CD4-positive, alpha-beta T cell treated with Interleukin-6 for 4 hours (primary cell): ENCODE data around the gene GLRA1.
A peak's percentile ranks its signal among the peaks of the same experiment; 100 is the strongest.

Experiments used
- DNase-seq: peaks from one replicate; pipeline ENCODE4 v3.0.0-alpha.2; 2020; ENCODE audit warnings: mixed read lengths

Gene GLRA1

DNA sequence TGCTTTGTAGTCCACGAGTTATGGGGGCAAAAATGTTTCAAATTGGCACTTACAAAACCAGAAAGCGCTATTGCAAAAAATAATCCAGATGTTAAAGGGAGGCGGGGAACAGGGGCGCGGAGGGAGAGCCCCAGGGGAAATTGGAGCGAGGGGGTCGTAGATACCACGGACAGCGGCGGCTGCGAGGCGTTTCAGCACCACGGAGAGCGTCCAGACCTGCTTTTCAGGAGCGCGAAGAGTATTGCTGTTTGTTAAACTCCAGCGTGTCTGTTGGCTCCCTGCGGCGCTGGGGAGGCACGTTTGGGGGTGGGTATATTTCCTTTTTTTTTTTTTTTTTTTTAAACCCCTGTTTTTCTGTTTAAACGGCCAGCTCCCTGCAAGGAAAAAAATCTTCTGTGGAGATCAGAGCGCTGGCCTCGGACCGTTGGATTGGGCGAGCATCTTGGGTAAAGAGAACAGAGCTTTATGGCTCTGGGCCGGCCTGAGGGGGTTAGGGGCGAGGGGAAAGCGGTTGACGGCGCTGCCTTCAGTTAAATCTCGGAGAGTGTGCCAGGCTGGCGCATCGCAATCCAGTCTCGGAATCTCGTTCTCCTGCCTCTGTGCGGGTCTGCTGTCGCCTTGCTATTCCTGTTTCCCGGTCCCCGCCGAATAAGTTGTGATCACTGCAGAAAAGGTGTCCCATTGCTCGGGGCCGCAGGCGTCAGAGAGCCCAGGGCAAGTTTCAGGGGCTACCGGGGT is at the start of gene GLRA1:
TSS of gene GLRA1 (minus strand) at position 288 of the 738 bp plus-strand sequence. CDS start 302 bp downstream, outside the sequence.
- DNase-seq, result peak; percentile 50

DNA sequence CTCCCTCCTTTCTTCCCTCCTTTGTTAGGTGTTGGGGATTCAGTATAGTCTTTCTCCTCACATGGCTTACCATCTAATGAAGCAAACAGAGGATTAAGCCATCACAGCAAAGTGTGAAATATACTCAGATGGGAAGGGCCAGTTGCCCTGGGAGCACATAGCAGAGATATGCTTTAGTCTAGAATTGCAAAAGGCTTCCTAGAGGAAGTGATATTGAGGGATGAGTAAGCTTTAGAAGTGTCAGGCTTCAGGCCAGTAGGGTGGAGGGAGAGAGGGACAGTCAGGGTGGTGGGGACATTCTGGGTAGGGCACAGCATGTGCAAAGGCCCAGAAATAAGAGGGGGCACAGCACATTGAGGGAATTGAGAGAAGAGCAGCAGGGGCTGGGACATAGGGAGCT is 46.2 kb upstream of the GLRA1 start:
- DNase-seq, result no peak

DNA sequence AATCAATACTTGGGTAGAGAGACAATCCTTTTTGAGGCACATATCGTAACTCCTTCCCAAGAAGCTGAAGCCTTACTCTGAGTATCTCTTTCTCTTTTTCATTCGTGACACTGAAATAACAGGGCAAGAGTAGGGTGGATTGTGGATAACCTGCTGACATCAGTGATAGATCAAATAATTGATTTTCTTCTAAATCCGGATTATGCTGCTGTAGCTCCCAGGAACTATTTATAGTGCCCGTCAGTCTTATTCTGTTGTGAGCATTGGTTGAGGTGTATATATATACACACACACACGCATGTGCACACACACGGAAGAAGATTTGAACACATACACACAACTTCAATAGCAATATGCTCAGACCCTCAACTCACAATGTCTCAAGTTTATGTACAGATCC is 43.2 kb upstream of the GLRA1 start:
- DNase-seq, result no peak

DNA sequence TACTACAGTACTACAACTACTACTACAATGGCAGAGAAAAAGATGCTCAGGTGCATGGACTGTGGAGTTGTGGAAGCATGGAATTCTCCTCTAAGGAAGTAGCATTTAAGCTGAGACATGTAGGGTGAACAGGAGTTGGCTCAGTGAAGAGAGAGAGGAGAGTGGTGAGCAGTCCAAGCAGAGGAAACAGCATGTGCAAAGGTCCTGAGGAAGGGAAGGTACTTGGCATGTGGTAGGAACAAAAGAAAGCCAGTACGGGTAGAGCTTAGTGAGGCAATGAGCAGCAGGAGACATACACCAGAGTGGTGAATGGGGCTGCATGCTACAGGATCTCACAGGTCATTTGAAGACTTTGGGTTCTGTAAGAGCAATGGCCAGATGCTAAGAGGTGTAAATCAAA is 41.4 kb upstream of the GLRA1 start:
- DNase-seq, result no peak

DNA sequence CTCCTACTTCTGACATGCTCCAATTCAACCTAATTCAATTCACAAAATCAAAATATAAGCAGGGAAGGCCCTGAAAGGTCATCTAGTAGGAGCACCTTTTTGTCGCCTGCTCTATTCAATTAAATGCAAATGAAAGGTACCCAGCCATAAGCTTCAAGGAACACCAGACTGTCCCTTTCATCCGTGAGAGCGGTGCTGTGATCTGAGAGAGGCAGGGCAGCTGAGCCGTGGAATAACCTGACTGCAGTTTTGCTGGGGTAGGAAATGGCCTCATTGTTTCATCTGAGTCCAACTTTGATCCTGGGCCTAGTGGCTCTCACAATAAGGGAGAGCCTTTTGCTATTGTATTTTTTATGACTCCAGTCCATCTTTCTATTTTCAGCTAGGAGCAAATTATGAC is 39.8 kb upstream of the GLRA1 start:
- DNase-seq, result no peak

DNA sequence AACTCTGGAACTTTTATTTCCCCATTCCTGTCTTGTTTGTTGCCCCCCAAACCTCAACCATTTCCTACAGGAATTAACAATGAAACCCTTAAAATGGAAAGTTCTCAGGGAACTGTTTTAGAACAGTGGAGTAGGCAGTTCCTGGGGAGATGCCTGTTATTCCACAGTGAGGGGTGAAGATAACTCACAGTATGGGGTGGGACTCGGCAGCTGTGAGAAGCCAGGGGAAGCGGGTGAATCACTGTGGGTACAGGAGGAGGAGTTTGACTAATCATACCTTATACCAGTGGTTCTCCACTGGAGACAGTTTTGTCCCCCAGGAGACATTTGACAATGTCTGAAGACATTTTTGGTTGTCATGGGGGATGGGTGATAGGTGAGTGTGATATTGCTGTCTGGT is 36.9 kb upstream of the GLRA1 start:
- no peak for DNase-seq

DNA sequence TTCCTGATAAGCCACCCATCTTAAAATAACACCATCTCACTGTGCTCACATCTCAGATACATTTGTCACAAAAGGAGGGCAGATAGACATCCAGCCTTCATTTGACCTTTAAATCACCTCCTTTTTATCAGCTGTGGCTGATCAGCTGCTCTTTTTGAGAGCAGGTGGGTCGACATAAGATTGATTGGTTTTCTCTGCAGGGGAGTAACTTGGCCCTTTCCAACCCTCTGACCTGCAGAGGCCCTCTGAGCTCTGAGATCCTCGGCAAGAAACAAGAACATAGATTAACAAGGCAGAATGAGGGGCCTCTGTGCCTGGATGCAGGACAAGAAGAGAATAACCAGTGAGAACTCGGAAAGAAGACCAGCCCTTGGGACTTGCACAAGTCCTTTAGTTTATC is 33.5 kb upstream of the GLRA1 start:
- DNase-seq, result no peak

DNA sequence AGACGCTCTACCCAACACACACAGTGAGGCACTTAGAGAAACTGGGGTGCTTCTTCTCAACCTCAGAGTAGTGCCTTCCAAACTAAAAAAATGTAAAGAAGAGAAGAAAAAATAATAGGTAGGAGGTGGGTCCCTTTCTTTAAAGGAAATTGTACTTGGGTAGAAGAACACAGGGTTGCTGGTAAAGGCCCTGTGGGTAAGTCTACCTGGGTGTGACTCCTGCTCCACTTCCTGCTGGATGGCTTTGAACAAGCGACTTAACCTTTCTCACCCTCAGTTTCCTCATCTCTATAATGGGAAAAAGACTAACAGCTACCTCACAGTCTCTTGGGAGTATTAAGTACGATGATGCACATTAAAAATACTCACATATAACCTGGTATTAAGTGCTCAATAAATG is 32.1 kb upstream of the GLRA1 start:
- no peak for DNase-seq

DNA sequence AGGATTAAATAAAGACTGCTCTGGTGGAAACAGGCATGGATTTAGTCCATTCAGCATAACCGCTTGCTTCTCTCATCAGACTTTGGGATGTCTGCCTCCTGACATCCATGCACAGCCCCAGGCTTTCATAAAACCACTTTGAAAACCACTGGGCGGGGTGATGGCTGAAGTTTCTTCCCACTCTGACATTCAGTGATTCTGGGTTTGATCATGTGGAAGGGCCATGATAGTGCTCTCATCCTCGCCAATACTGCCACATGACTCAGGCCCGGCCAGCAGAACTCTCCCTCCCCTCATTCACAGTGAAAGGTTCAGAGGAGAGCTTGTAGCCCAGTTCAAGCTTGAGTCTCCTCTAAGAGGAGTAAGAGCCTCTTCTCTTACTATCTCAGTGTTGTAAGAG is 29.6 kb upstream of the GLRA1 start:
- no peak for DNase-seq

DNA sequence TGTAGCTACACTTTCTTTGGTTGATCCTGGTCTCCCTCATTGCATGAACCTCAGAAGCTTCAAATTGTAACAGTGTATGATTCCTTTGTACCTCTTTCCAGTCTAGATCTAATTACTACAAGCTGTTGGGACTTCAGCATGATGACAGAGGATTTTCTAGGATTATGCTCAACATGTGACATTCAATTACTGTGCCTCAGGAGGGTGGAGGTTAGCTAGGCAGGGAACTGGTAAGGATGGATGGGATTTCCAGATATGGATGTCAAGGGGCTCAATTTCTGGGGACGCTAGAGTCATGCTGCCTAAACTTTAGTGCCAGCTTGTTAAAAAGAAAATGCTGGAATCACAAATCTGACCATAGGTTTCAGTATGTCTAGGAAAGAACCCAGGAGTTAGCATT is 29.2 kb upstream of the GLRA1 start:
- no peak for DNase-seq

DNA sequence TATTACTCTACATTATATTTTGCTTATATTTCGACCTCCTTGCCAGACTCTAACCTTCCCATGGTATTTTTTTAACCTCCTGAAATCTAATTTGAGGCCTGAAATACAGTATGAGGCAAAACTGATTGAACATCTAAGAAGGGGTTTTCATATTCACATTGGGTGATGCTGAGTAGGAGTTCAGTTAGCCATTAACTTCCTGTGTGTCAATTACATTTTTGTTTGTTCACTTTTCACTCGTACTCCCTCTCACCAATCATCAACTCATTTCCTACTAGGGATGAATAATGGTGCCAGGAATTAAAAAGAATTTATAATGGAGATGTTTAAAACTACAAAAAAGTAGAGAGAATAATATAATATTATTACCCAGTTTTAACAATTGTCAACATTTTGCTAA is 27.6 kb upstream of the GLRA1 start:
- no peak for DNase-seq

DNA sequence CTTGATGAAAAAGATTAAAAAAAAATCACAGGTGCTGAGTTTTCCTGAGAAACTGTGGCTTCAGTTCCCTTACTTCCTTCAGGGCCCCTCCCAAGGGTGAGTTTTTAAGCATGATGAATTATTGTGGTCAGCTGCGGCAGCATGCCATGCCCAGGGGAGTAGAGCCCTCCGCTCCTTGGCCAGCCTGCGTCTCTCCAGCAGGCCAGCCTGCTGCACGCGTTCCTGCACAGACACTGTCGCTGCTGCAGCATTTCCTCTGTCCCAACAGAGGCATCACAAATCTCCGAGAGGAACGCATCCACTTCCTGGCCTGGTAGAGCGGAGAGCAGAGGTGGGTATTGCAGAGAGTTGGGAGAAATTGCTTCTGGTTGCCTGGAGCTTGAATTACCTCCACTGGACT is 26.1 kb upstream of the GLRA1 start:
- DNase-seq, result no peak

DNA sequence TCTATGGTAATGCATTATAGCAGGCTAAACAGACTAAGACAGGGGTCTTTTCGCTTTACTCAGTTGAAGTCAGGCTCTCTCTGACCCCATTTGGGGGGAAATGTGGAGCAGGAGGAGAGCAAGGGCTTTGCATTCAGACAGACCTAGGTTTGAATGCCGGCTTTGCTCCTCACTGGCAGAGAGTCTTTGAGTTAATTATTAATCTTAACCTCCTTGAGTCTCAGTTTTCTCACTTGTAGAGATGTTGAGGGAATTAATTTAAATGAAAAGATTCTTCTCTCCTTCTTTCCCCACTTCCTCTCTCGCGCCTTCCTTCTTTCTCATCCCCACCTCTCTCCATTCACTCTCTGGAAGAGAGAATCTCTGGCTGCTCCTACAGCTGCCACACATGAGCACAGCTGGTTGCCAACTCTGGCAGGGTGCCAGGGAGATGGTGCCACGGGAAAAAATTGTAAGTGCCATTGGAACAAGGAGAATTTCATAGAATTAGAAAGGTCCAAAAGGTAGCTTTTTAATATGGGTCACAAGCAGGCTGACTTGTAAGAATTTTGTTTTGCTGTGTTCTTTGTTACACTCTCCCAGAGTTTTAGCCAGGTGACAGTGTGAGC is 25.2 kb upstream of the GLRA1 start:
- DNase-seq, result no peak

DNA sequence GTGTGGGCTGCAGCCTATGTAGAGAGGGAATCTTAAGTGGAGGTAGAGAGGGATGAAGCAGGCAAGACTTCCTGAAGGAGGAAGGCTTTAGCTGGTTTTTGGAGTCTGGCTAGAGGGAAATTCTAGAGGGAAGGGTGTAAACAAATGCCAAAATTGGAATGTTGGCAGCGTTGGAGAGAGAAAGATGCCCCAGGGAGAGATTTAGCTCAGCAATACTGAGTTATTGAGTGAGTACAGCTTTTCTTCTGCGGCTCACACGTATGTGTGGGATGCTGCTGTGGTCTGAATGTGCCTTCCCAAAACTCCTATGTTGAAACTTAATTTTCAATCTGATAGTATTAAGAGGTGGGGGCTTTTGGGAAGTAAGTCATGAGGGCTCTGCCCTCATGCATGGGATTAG is 24.5 kb upstream of the GLRA1 start:
- DNase-seq, result no peak

DNA sequence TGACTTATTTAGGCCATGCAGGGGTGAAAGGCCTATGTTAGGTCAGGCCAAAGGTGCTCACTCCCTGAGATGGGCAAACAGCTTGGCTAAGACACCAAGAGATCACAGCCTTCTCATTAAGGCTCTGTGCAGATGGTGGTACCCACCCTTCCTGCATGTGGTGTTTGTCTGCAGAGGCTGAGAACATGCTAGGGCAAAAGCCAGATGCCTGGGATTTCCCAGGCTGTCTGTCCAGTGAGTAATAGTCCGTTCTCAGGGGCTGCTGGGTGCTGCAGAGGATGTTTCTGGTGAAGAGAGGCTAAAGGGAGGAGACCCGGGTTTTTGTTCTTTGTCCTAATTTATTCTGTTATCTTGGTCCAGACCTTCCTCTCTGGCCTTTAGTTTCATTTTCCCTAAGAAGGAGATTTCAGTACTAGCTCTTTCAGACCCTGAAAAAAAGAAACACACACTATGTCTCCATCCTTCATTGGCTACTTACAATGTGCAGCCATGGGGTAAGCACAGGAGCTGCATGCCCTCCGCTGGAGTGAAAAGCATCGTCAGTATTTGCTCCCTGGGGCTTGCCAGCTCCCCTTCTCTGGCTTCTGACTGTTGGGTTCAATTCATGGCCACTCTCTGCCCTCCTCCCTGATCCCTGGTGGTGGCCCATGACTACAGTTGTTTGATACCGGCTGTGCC is 23.4 kb upstream of the GLRA1 start:
- DNase-seq, result no peak

DNA sequence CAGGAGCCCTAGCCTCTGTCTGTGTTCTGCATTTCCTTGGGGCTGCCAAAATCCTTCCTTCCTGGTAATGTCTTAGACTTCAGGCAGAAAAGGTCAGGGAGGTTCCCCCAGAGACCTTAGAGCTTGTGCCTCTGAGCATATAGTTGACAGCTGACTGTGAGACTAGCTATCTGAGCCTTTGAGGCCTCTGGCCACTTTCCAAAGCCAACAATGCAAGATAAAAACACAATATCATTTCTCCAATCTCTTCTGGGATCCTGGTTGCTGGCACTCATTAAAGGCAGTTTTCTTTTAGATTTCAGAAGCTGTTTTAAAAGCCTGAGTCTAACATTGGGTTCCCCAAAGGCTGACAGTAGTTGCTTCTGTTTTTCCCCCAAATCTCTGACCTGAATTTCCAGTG is 13.2 kb upstream of the GLRA1 start:
- DNase-seq, result no peak

DNA sequence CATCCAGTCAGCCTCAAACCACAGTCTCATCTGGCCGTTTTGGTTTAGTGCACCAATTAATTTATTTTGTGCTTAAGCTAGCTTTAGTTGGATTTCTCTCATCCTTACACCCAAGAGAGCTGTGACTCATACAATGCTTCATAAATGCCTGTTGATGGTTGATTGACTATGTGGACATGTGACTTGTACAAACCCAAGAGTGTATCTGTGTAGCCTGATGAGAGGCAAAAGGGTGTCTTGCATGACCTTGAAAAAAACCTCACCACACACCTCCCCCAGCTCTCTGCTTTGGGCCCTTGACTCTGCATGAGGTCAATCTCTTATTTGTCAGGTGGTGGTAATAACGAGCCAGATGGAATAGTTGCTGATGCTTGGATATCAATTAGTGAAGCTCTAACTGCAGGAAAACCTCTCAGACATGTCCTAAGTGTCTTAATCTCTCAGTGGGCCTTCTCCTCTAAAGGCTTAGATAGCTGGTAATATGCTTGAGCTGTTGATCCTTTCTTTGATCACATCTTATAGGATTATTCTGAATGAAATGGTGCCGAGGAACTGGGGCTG is 10.6 kb upstream of the GLRA1 start:
- DNase-seq, result no peak

DNA sequence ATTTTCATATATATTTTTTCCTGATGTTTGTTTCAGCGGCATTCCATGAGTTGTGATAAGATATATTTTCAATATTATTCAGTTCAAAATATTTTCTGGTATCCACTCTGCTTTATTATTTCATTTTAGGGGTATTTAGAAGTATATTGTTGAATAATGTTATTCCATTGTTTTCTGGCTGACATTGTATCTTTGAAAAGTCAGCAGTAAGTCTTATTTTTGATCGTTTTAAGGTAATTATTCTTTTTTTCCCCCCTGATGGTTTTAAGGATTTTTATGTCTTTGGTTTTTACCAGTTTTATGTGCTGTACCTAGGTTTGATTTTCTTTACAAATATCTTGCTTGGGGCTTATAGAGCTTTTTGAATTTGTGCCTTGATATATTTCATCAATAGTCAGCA is 6.6 kb upstream of the GLRA1 start:
- no peak for DNase-seq

DNA sequence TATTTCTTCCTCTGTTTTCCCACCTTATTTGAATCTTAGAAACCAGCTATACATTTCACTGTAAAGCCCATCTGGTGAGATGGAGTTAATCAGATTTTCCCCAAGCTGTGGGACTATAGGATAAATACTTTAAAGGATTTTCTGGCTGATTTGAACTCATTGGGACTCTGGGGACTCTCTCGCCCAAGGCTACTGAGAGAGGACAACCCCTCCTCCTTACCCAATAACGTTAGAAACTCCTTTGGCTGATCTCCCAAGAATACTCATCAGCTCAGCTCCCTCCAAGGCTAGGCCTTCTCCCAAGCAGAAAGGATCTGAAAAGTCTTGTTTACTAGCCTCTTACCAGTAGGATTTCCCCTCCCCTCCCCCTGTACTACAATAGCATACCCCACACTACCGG is 1.5 kb upstream of the GLRA1 start:
- DNase-seq, result no peak

DNA sequence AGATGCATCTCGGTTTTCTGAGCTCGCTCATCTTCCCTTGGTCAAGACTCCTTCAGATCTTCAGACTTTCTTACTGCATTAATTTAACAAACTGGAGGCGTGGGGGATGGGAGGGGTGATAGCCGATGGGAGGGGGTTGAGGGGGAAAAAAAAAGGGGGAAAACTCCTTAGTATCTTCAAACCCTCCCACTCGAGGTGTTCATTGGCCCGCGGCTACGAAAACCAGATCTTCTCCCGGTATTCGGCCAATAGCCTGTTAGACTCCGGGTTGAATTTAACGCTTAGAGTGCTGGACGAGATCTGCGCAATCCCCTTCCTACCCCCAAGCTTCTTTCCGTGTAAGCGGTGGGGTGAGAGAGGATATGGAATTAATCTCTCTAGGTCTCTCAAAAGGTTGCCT is 689 bp upstream of the GLRA1 start:
- no peak for DNase-seq

DNA sequence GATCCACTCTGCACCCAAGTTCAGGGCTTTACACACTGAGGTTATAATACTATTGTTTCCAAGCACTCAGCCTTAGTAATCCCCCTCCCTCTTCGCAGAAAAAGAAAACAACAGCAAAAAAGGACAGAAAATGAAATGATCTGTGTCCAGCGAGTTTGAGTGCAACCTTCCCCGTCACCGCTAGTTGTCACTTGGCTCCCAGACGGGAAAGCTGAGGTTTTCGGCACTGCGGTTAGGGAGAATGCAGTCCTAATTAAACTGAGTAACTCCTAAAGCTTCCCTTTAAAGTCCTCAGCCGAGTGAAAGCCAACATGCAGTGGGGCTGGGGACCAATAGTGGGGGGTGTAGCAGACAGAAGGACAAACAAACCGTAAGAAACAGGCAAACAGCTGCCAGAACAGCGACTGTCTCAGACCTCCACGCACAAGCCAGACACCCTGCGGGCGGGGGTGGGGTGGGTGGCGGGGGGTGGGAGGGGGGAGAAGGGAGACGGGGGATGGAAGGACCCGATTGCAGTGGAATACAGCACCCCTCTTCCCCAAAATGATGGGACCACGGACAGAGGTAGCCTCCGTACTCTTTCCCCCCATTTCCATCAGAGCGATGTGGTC is 680 bp downstream of the GLRA1 start:
- DNase-seq, result no peak

DNA sequence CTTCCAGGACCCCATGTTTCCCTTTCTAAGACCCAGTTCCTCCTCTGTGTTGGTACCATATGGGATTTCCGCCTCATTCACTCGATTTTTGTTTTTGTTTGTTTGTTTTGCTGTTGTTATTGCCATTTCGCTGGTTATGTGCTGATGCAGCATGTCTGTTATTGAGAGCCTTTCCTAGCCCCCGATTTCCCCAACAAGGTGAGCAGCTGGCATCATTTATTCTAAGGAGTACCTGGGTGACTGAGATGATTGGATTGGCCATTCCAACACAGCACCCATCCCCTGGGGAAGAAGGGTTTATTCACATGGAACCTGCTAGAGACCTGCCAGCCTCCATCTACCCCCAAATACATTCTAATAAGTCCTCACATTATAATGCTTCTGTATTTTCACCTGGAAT is 2.7 kb downstream of the GLRA1 start:
- no peak for DNase-seq

DNA sequence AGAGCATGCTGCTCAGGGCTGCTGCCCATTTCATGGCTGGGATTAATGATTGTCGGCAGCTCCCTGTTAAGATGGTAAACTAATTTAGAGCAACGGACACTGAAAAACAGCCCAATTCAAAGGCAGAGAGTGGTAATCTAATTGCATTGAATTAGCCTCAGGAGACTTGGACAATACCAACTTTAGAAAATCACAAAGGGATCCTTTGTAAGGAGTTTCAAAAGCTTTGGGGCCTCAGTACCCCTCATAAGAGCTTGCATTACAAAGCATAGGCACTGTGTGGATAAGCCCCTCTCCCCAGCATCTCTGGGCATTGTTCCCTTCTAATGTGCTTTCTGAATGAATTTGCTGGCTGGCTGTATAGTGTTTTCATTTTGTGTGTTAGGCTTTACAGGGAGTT is 6.7 kb downstream of the GLRA1 start:
- no peak for DNase-seq

DNA sequence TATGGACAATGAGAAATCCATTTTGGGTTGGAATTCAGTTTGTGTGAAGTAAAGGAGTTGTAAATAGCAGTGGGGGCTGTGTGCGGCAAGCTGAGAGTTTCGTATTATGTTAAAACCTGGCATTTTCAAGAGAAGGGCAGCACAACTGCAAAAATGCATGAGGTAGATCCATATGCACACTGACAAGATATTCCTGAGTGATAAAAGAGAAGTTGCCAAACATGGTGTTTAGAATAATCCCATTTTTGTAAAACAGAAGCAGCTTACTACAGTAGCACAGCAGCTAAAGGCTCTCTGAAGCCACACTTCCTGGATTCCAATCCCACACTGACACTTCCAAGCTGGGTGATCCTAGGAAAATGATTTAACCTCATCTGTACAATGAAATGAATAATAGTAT is 11.2 kb downstream of the GLRA1 start:
- no peak for DNase-seq
